ENCODE measurements around the gene RDH13. TPM values are rescaled to one million over a fixed set of nuclear protein-coding genes. Genes with fewer than 3 reads are reported as not detected.
"Not testable (repeated sequence)": the region's sequence is repeated elsewhere in the genome, so short reads cannot be mapped to it uniquely, and the experiment has no call there.

The RDH13 gene
- total RNA-seq, 1 donor from 2014 or later = 63.0 TPM

- no peak for DNase-seq (ENCODE audit: low spot score)
Observed at GRCh38 chr19:55077106-55077505, 14.2 kb upstream of the RDH13 start.

- no peak for DNase-seq (ENCODE audit: low spot score)
Observed at GRCh38 chr19:55076321-55076720, 13.4 kb upstream of the RDH13 start.

- peak; percentile 78 for DNase-seq (ENCODE audit: low spot score)
Observed at GRCh38 chr19:55075371-55075998, 12.5 kb upstream of the RDH13 start, which contains the start of gene EPS8L1. Gene EPS8L1 (plus strand): TSS chr19:55075869. CDS start chr19:55076445, 576 bp downstream.

- DNase-seq (ENCODE audit: low spot score) = no peak
Observed at GRCh38 chr19:55071913-55072312, 9.0 kb upstream of the RDH13 start.

- DNase-seq (ENCODE audit: low spot score) = peak; percentile 68
Observed at GRCh38 chr19:55071129-55071502, 8.2 kb upstream of the RDH13 start.

- no peak for DNase-seq (ENCODE audit: low spot score)
Observed at GRCh38 chr19:55070466-55071128, 7.6 kb upstream of the RDH13 start.

- DNase-seq (ENCODE audit: low spot score) = no peak
Observed at GRCh38 chr19:55069865-55070197, 6.9 kb upstream of the RDH13 start.

GRCh38 chr19:55068950-55069864, 6.3 kb upstream of the RDH13 start:
- peak; percentile 68 for DNase-seq (ENCODE audit: low spot score)

- DNase-seq (ENCODE audit: low spot score) = no peak
Observed at GRCh38 chr19:55067869-55068268, 4.9 kb upstream of the RDH13 start.

- no peak for DNase-seq (ENCODE audit: low spot score)
Observed at GRCh38 chr19:55066107-55066709, 3.3 kb upstream of the RDH13 start.

GRCh38 chr19:55065516-55065915, 2.6 kb upstream of the RDH13 start:
- not testable (repeated sequence) for DNase-seq (ENCODE audit: low spot score)

- no peak for DNase-seq (ENCODE audit: low spot score)
Observed at GRCh38 chr19:55063492-55063843, 520 bp upstream of the RDH13 start.

GRCh38 chr19:55060287-55060686, 2.7 kb downstream of the RDH13 start:
- not testable (repeated sequence) for DNase-seq (ENCODE audit: low spot score)

GRCh38 chr19:55058781-55059610, 4.0 kb downstream of the RDH13 start:
- DNase-seq (ENCODE audit: low spot score) = no peak

GRCh38 chr19:55056827-55057226, 6.1 kb downstream of the RDH13 start:
- no peak for DNase-seq (ENCODE audit: low spot score)

GRCh38 chr19:55053735-55054134, 9.2 kb downstream of the RDH13 start:
- DNase-seq (ENCODE audit: low spot score) = no peak

GRCh38 chr19:55050749-55051532, 12.0 kb downstream of the RDH13 start:
- DNase-seq (ENCODE audit: low spot score) = no peak

- DNase-seq (ENCODE audit: low spot score) = no peak
Observed at GRCh38 chr19:55048446-55048845, 14.5 kb downstream of the RDH13 start.

GRCh38 chr19:55047951-55048350, 15.0 kb downstream of the RDH13 start:
- DNase-seq (ENCODE audit: low spot score) = no peak

- DNase-seq (ENCODE audit: low spot score) = no peak
Observed at GRCh38 chr19:55046975-55047622, 15.8 kb downstream of the RDH13 start.

Measured in mucosa of gallbladder (tissue), 1 donor.